Hepatocyte (in vitro differentiated cells): ENCODE results near the gene XIST.

ENCODE experiments used
- EZH2phosphoT487 ChIP-seq: fragments of 200-600 bp; sonication (generic); IDR thresholded peaks from one replicate; pipeline ENCODE4 v1.6.1; 2018; ENCODE audit warnings: antibody characterized with exemption, mild to moderate bottlenecking, low read depth, moderate library complexity; ENCODE audit not compliant: unreplicated experiment, severe bottlenecking
- TF ChIP-seq, protein P1 (sequence below): fragments of 200-600 bp; sonication (generic); IDR thresholded peaks from 2 replicates; pipeline ENCODE4 v1.5.1; 2016; ENCODE audit warnings: antibody characterized with exemption, mild to moderate bottlenecking; ENCODE audit not compliant: poor library complexity

DNA sequence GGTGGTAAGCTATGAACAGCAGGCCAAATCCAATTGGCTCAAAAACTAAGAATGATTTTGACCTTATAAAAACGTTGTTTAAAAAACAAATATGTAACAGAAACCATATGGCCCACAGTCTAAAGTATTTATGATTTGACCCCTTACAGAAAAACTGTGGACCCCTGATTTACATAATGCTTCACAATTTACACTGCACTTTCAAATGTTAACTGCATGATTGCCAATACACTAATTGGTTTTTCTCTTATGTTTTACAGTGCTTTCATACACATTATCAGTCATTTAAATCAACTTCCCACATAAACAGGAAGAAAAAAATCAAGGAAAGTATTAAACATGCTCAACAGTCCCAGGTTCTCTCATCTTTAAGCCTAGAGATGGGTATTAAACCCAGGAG is 26.9 kb downstream of the XIST start:
- TF ChIP-seq, protein P1, sequence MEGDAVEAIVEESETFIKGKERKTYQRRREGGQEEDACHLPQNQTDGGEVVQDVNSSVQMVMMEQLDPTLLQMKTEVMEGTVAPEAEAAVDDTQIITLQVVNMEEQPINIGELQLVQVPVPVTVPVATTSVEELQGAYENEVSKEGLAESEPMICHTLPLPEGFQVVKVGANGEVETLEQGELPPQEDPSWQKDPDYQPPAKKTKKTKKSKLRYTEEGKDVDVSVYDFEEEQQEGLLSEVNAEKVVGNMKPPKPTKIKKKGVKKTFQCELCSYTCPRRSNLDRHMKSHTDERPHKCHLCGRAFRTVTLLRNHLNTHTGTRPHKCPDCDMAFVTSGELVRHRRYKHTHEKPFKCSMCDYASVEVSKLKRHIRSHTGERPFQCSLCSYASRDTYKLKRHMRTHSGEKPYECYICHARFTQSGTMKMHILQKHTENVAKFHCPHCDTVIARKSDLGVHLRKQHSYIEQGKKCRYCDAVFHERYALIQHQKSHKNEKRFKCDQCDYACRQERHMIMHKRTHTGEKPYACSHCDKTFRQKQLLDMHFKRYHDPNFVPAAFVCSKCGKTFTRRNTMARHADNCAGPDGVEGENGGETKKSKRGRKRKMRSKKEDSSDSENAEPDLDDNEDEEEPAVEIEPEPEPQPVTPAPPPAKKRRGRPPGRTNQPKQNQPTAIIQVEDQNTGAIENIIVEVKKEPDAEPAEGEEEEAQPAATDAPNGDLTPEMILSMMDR, result no peak
- no peak for TF ChIP-seq EZH2phosphoT487
